GM12878 (cell line): ENCODE results near the gene PERCC1. TPM values are rescaled to one million over a fixed set of nuclear protein-coding genes. Genes with fewer than 3 reads are reported as not detected.

ENCODE experiments used
- ATAC-seq: fragments of 200-7000 bp; cut with Tn5 transposase; 3 replicates; pipeline ENCODE4 v1.9.1; 2020; ENCODE audit warnings: mild to moderate bottlenecking, moderate library complexity
- BruUV-seq: library from RNA; stranded (reverse); fragments of 400-500 nt; replicated peaks from 2 replicates; lab custom pipeline; 2021; lab: Mats Ljungman, UMichigan
- CTCF ChIA-PET: fragments of 300-600 bp; sonication (Branson Sonifier 250); formaldehyde crosslinking; extraction: SDS; loops from one replicate; lab custom pipeline; 2021; ENCODE audit warnings: inconsistent platforms; lab: Yijun Ruan, JAX
- POLR2A ChIA-PET: fragments of 350-600 bp; formaldehyde crosslinking; extraction: SDS; loops from one replicate; lab custom pipeline; 2021; ENCODE audit warnings: inconsistent platforms; lab: Charles Lee
- RAD21 ChIA-PET: fragments of 300-600 bp; sonication (Branson Sonifier 250); formaldehyde crosslinking; loops from one replicate; lab custom pipeline; 2023; ENCODE audit warnings: antibody characterized with exemption; ENCODE audit not compliant: unreplicated experiment; lab: Charles Lee
- SMC1A ChIA-PET: fragments of 300-600 bp; sonication (Branson Sonifier 250); formaldehyde crosslinking; loops from one replicate; lab custom pipeline; 2023; ENCODE audit not compliant: unreplicated experiment, uncharacterized antibody; lab: Charles Lee
- DNase-seq: peaks from one replicate; pipeline ENCODE4 v3.0.0-alpha.2; 2011; ENCODE audit warnings: low read depth, low spot score
- FAIRE-seq: peaks from 3 replicates; lab custom pipeline; 2011; peaks lifted over from hg19 to GRCh38; lab: Jason Lieb, UNC
- H2AFZ ChIP-seq: 2 replicates; pipeline ENCODE4 v1.6.0; 2011; ENCODE audit warnings: low read depth, low read length, control low read depth; ENCODE audit not compliant: control insufficient read depth
- H3K27ac ChIP-seq: 2 replicates; pipeline ENCODE4 v1.5.1; 2011; ENCODE audit warnings: control low read depth; ENCODE audit not compliant: control insufficient read depth, insufficient read depth
- H3K27me3 ChIP-seq, 2 experiments: replicated peaks in 1 of 2; 2 replicates each; pipeline versions ENCODE4 v1.6.0 to v1.6.1; 2011; ENCODE audit warnings: low read length in 1 of 2; ENCODE audit not compliant: control insufficient read depth in 2 of 2, insufficient read depth in 2 of 2
- H3K36me3 ChIP-seq, 2 experiments: 2 replicates each; pipeline ENCODE4 v1.5.1; 2011; ENCODE audit warnings: low read length in 1 of 2; ENCODE audit not compliant: control insufficient read depth in 2 of 2, insufficient read depth in 2 of 2
- H3K4me1 ChIP-seq: 2 replicates; pipeline ENCODE4 v1.6.1; 2011; ENCODE audit warnings: mild to moderate bottlenecking, low read length, moderate library complexity, mixed read lengths; ENCODE audit not compliant: control insufficient read depth, insufficient read depth
- H3K4me2 ChIP-seq: 2 replicates; pipeline ENCODE4 v1.6.0; 2011; ENCODE audit warnings: control low read depth; ENCODE audit not compliant: control insufficient read depth, insufficient read depth
- H3K4me3 ChIP-seq: fragments of 200-600 bp; sonication (generic); 2 replicates; pipeline ENCODE4 v1.5.1; 2016
- H3K79me2 ChIP-seq: 2 replicates; pipeline ENCODE4 v1.6.0; 2011; ENCODE audit warnings: low read length; ENCODE audit not compliant: control insufficient read depth, insufficient read depth
- H3K9ac ChIP-seq: 2 replicates; pipeline ENCODE4 v1.8.0; 2011; ENCODE audit warnings: low read length, control low read depth, mixed read lengths; ENCODE audit not compliant: control insufficient read depth, insufficient read depth
- H3K9me3 ChIP-seq: replicated peaks from 3 replicates; pipeline ENCODE4 v1.5.1; 2011; ENCODE audit warnings: mild to moderate bottlenecking, low read length; ENCODE audit not compliant: control insufficient read depth, insufficient read depth
- H4K20me1 ChIP-seq: 2 replicates; pipeline ENCODE4 v1.6.0; 2011; ENCODE audit not compliant: control insufficient read depth, insufficient read depth
- ASH2L ChIP-seq: fragments of 300-600, 200-600 bp; sonication (generic); IDR thresholded peaks from 2 replicates; pipeline ENCODE4 v1.6.1; 2017; ENCODE audit warnings: low read depth, mild to moderate bottlenecking, borderline replicate concordance
- BHLHE40 ChIP-seq, 2 experiments: fragments of 450-650 bp in 1 of 2; IDR thresholded peaks; 2 replicates each; pipeline ENCODE4 v1.6.1; 2011 to 2017; ENCODE audit warnings: low read depth in 2 of 2, borderline replicate concordance in 1 of 2, improper control_type of control experiment in 1 of 2, low read length in 1 of 2, mild to moderate bottlenecking in 1 of 2
- NFYB ChIP-seq: IDR thresholded peaks from 2 replicates; pipeline ENCODE4 v1.6.1; 2011; ENCODE audit warnings: low read depth, mild to moderate bottlenecking, low read length, improper control_type of control experiment, moderate library complexity; ENCODE audit not compliant: insufficient read depth
- POU2F2 ChIP-seq: IDR thresholded peaks from 3 replicates; pipeline ENCODE4 v1.6.1; 2011; ENCODE audit warnings: low read depth, mild to moderate bottlenecking, low read length, borderline replicate concordance
- SMAD5 ChIP-seq: IDR thresholded peaks from 2 replicates; pipeline ENCODE4 v1.6.1; 2016; ENCODE audit warnings: antibody characterized with exemption, low read depth
- ZSCAN29 ChIP-seq: fragments of 450-650 bp; IDR thresholded peaks from 2 replicates; pipeline ENCODE4 v1.6.1; 2017; ENCODE audit warnings: mild to moderate bottlenecking, moderate library complexity
- WGBS: methylation state at CpG from one replicate; pipeline ENCODE4 v1.1.6; 2016; ENCODE audit warnings: low lambda C conversion rate; ENCODE audit not compliant: insufficient replicate concordance, insufficient coverage; ENCODE audit errors: missing lambda C conversion rate; 5-methylcytosine and 5-hydroxymethylcytosine counted together
- in situ Hi-C: fragments of 300-500 bp; cut with MboI; formaldehyde crosslinking; loops from 9 replicates; pipeline ENCODE4 v1.14.3; 2018; ENCODE audit warnings: mixed read lengths
- intact Hi-C: fragments of 100-400 bp; cut with micrococcal nuclease; formaldehyde crosslinking; loops from one replicate; pipeline ENCODE4 v1.14.2; 2022; ENCODE audit not compliant: unreplicated experiment
- polyA plus RNA-seq, 11 experiments: library from polyadenylated mRNA; depleted of rRNA in 4 of 11; unstranded in 6 of 11; stranded (reverse) in 5 of 11; fragments of >200 nt; fragmentation: Nextera tagmentation in 4 of 11; fragmentation: Illumina TruSeq in 1 of 11; extraction: Ambion mirVana in 4 of 11; extraction: Trizol in 1 of 11; gene quantifications; 1 replicate in 1 of 11; 2 replicates in 10 of 11; pipeline versions ENCODE4 v1.2.1 to v1.2.3, GENCODE V29; 2011 to 2016; ENCODE audit warnings: inconsistent platforms in 2 of 11, missing spikeins in 2 of 11, low read depth in 1 of 11
- total RNA-seq, 4 experiments: library from RNA; depleted of rRNA in 3 of 4; stranded (reverse); fragments of >200 nt in 3 of 4; fragmentation: Illumina TruSeq in 1 of 4; extraction: Trizol in 1 of 4; gene quantifications; 2 replicates each; pipeline versions ENCODE4 v1.2.1 to v1.2.3, GENCODE V29; 2013 to 2021

The PERCC1 gene
- total and polyA plus RNA-seq, 10 of the 15 experiments (the other 5 are each of a cell fraction or from before 2014, with no cell fraction given) = not detected

DNA sequence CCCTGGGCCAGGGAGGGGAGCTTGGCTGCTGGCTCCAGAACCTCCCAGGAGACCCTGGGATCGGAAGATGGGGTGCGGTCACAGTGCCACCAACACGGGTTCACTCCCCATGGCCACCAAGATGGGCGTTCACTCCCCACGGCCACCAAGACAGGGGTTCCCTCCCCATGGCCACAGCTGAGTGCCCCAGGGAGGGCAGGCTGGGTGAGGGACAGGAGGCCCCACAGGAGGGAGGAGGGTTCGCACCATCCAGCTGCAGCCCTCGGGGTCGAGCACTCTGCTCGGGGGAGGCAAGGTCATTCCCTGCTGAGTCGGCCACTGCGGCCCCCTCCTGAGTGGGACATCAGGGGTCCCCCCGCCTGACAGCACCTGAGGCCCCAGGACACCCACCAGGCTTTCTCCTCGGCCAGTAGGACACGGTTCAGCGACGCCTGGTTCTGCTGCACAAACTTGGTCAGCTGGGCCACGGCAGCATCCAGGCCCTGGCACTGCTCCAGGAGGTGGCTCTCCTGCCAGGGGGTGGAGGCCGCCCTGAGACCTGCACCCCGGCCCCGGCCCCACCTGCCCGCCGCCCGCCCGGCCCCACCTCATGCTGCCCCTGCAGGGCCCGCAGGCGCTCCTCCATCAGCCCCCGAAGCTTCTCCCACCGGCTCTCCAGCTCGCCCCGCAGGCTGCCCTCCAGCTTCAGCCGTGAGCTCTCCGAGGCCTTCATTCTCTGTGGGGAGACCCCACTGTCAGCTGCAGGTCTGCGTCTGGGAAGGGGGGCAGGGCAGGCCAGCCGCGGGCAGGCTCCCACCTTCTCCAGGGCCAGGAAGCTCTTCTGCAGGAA lies 7.6 kb downstream of the PERCC1 start (continued):
- TF ChIP-seq NFYB (no peak), ZSCAN29 (no peak), BHLHE40 (IDR thresholded peaks at IDR 0.05; ENCODE audit: borderline replicate concordance in 1 of 2, low read depth in 2 of 2, low read length in 1 of 2) (no peak), ASH2L (no peak)

DNA sequence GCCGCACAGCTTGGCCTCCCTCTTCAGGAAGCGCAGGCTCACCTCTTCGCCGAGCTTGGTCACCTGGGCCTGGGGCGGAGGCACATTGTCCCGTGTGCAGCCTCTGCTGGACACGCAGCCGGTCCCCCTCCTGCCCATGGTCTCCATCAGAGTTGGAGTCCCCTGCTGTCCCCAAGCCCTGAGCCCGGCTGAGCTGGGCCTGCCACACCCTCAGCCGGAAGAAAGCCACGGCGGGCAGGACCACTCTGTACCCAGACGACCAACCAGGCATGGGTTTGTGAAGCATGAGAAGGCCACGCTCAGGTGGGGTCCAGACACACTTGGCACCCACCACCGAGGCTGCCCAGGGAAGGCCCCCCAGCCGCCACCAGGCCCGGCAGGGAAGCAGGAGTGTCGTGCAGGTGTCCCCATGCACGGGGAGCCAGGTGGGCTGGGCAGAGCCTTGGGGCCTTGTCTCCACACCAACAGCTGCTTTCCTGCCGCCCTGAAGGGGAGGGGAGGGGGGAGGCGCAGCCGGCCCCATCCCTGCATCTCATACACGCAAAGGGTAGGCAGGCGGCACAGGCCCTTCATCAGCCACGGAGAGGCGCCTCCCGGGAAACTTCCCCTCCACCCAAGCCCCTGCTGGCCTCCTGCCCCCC lies 8.3 kb downstream of the PERCC1 start:
- 64% methylated on average over 23 of the region's 27 CpGs for WGBS
- Histone ChIP-seq H3K9me3 (no peaks in the 10 kb centered on the region), H3K9ac (no peak overlapping the region), H3K27me3 (no peaks in the 10 kb centered on the region), H3K4me2 (no peak overlapping the region), H2AFZ (no peak overlapping the region), H3K4me3 (no peak overlapping the region), H3K4me1 (no peaks in the 10 kb centered on the region), H3K36me3 (no peaks in the 10 kb centered on the region), H3K79me2 (no peaks in the 10 kb centered on the region), H3K27ac (no peak overlapping the region), H4K20me1 (no peaks in the 10 kb centered on the region)
- BruUV-seq = no TSS peak
- no peak for DNase-seq
- intact Hi-C loops (no loop called here), in situ Hi-C loops (no loop called here)
- no peak for ATAC-seq
- ChIA-PET SMC1A (no interaction called here), RAD21 (no interaction called here), POLR2A (interaction anchor here (0.6 kb wide), 1 partner anchor 253 kb away, joined by 4 read pairs; no protein-coding TSS in a partner anchor), CTCF (no interaction called here)
- TF ChIP-seq POU2F2 (no peak), SMAD5 (no peak)
- no peak for FAIRE-seq
